HL-60 (cell line): ENCODE results near the gene SPTBN5.

ENCODE experiments used
- DNase-seq, 2 experiments: peaks; one replicate each; pipeline ENCODE4 v3.0.0-alpha.2; 2010 to 2020; ENCODE audit warnings: low read depth in 1 of 2, low spot score in 1 of 2
- H3K27ac ChIP-seq: fragments of 250-450 bp; sonication (Bioruptor Pico); replicated peaks from 2 replicates; pipeline ENCODE4 v1.5.1; 2020; ENCODE audit warnings: mild to moderate bottlenecking, moderate library complexity
- H3K27me3 ChIP-seq: fragments of 250-450 bp; sonication (Bioruptor Pico); 2 replicates; pipeline ENCODE4 v1.5.1; 2021; ENCODE audit warnings: mild to moderate bottlenecking, moderate library complexity; ENCODE audit not compliant: insufficient read depth, poor library complexity, severe bottlenecking
- H3K4me3 ChIP-seq: replicated peaks from 2 replicates; pipeline ENCODE4 v1.5.1; 2011; ENCODE audit warnings: mild to moderate bottlenecking, control low read depth, low read length; ENCODE audit not compliant: insufficient read depth
- CTCF ChIP-seq: IDR thresholded peaks from one replicate; pipeline ENCODE4 v1.5.1; 2011; ENCODE audit warnings: low read length, control low read depth, inconsistent platforms; ENCODE audit not compliant: insufficient read depth
- GABPA ChIP-seq: IDR thresholded peaks from 2 replicates; pipeline ENCODE4 v1.6.1; 2012; ENCODE audit warnings: low read depth
- POLR2AphosphoS5 ChIP-seq: IDR thresholded peaks from 2 replicates; pipeline ENCODE4 v1.6.1; 2012; ENCODE audit warnings: low read depth
- SPI1 ChIP-seq: IDR thresholded peaks from 2 replicates; pipeline ENCODE4 v1.6.1; 2012; ENCODE audit warnings: low read depth, mild to moderate bottlenecking, borderline replicate concordance
- TF ChIP-seq, protein P1 (sequence below): IDR thresholded peaks from 2 replicates; pipeline ENCODE4 v1.6.1; 2012; ENCODE audit warnings: low read depth; ENCODE audit not compliant: insufficient replicate concordance

The SPTBN5 gene

GRCh38 chr15:41926185-41927056 is 32.6 kb upstream of the SPTBN5 start:
- no peaks in the 10 kb centered on the region for H3K27me3 ChIP-seq
- TF ChIP-seq POLR2AphosphoS5 (no peak), CTCF (no peak), SPI1 (no peak), GABPA (no peak)
- TF ChIP-seq, protein P1, sequence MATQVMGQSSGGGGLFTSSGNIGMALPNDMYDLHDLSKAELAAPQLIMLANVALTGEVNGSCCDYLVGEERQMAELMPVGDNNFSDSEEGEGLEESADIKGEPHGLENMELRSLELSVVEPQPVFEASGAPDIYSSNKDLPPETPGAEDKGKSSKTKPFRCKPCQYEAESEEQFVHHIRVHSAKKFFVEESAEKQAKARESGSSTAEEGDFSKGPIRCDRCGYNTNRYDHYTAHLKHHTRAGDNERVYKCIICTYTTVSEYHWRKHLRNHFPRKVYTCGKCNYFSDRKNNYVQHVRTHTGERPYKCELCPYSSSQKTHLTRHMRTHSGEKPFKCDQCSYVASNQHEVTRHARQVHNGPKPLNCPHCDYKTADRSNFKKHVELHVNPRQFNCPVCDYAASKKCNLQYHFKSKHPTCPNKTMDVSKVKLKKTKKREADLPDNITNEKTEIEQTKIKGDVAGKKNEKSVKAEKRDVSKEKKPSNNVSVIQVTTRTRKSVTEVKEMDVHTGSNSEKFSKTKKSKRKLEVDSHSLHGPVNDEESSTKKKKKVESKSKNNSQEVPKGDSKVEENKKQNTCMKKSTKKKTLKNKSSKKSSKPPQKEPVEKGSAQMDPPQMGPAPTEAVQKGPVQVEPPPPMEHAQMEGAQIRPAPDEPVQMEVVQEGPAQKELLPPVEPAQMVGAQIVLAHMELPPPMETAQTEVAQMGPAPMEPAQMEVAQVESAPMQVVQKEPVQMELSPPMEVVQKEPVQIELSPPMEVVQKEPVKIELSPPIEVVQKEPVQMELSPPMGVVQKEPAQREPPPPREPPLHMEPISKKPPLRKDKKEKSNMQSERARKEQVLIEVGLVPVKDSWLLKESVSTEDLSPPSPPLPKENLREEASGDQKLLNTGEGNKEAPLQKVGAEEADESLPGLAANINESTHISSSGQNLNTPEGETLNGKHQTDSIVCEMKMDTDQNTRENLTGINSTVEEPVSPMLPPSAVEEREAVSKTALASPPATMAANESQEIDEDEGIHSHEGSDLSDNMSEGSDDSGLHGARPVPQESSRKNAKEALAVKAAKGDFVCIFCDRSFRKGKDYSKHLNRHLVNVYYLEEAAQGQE, result no peak
- no peak overlapping the region for H3K27ac ChIP-seq
- H3K4me3 ChIP-seq, result no peak overlapping the region
- DNase-seq, result no peak

- H3K27ac ChIP-seq, result no peak overlapping the region
- no peak overlapping the region for H3K4me3 ChIP-seq
- DNase-seq, result no peak
- TF ChIP-seq CTCF, result no peak
- no peak for TF ChIP-seq GABPA
- H3K27me3 ChIP-seq, result no peaks in the 10 kb centered on the region
Measured at GRCh38 chr15:41925086-41925608, 31.3 kb upstream of the SPTBN5 start.

DNA sequence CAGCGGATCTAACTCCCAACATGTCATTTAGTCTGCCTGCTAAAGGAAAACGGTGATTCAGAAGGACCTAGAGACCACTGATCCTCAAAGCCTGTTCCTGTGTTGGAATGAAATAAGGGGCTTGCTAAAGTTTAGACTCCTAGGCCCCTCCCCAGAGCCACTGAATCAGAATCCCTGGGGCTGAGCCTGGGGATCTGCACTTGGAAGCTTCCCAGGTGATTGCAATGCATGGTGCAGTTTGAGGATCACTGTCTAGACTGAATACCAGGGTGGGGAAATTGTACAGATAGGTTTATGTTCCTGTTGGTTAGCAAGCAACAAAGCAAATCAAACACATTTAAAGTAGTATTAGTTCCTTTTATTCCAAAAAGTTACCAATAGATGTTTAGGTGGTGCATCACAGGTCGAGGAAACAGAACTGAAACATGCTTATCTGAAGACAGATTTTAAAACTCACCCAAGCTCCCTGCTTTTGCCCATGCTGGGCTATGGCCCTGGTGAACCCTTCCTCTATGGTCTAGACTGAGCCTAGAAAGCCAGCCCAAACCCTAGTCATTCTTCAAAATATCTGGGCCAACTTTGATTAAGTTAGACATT is 29.6 kb upstream of the SPTBN5 start:
- H3K27ac ChIP-seq, result no peak overlapping the region
- no peak for DNase-seq
- TF ChIP-seq GABPA (no peak), CTCF (no peak), POLR2AphosphoS5 (no peak), SPI1 (no peak)
- TF ChIP-seq, protein P1, result no peak

More for the DNA sequence above, 29.6 kb upstream of the SPTBN5 start:
- H3K27me3 ChIP-seq, result no peaks in the 10 kb centered on the region
- no peak overlapping the region for H3K4me3 ChIP-seq
